Epidermal melanocyte (primary cell): ENCODE measurements around the gene DIPK1A.
A peak's percentile ranks its signal among the peaks of the same experiment; 100 is the strongest.

Source experiments
- DNase-seq: peaks from one replicate; pipeline ENCODE4 v3.0.0; 2011; ENCODE audit warnings: low spot score; ENCODE audit not compliant: insufficient read length

Gene DIPK1A

DNA sequence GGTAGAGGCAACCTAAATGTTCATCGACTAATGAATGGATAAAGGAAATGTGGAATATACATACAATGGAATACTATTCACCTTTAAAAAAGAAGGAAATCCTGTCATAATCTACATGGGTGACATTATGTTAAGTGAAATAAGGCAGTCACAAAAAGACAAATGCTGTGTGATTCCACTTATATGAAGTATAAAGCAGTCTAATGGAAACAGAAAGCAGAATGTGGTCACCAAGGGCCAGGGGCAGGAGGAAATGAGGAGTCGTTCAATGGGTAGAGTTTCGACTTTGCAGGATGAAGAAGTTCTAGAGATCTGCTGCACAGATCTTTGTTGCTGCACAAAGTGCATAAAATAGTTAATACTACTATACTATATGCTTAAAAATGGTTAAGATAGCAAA lies 7.8 kb downstream of the DIPK1A start:
- DNase-seq = no peak

DNA sequence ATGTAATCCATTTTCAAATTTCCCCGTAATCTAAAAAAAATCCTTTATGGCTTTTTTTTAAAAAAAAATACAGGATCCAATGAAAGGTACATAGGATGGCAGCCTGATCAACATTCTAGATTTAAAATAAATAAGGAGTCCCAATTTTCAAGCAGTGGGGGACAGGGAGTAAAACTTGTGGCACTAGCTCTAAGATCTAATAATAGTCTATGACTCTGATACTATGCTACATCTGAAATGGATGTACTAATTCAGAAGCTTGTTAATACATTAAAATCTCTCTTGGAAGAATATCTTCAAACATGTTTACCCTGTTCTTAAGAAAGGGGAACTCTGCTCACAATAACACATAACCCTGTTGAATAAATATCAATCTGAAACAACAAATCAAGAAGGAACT lies 8.5 kb downstream of the DIPK1A start:
- DNase-seq = no peak

DNA sequence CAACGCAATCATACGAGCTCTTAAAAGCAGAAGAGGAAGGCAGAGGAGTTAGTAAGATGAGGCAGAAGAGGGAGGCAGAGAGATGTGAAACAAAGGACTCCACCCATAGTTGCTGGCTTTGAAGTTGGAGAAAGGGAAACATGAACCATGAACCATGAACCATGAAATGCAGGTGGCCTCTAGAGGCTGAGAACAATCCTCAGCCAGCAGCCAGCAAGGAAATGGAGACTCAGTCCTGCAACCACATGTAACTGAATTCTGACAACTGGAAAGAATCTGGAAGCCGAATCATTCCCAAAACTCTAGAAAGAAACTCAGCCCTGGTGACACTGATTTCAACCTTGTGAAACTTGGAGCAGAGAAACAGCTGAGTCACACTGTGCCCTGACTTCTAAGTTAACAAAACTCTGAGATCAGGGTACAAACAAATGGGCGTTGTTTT lies 10.1 kb downstream of the DIPK1A start:
- no peak for DNase-seq

DNA sequence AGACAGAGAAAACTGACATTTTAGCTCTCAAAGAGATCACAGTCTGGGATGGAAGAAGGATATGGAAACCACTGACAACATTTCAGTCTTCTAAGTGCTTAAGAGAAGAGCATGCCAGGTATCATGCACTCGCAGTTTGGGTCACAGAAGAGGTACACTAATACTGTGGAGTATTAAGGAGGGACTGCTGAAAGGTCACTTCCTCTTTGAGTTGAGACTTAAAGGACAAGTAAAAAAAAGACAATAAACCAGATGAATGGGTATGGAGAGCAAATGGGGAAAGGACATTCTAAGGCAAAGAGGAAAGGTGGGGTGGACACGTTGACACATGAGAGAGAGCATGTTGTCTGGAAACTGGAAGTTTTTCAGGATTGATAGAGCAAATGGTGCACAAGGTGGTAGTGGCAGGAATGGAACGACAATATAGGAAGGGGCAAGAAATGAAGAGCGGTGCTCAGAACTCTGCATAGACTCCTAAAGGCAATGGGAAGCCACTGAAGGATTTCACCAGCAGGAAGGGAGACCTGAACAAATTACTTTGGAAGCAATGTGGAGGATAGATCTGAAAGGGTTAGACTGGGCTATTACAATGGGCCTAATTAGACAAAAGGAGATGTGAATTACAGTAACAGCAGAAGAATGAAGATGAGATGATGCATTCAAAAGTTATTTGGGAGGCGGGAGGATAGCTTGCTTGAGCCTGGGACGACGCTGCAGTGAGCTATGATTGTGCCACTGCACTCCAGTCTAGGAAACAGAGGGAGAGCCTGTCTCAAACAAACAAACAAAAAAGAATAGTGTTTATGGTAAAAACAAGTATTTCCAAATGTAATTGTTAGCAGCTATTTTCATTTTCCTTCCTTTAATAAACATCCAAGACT lies 11.1 kb downstream of the DIPK1A start:
- DNase-seq = no peak

DNA sequence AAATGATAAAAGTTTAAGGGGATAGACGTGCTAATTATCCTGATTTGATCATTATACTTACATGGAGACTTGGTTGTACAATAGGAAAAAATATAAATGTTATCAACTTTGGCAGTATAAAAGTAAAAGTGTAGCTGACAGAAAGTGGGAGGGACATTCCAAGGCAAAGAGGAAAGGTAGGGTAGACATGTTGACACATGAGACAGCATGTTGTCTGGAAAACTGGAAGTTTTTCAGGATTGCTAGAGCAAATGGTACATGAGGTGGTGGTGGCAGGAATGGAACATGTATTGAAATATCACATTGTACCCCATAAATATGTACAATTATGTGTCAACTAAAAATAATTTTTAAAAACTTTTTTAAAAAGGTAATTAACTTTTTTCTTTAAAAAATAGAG lies 13.2 kb downstream of the DIPK1A start:
- DNase-seq = no peak

DNA sequence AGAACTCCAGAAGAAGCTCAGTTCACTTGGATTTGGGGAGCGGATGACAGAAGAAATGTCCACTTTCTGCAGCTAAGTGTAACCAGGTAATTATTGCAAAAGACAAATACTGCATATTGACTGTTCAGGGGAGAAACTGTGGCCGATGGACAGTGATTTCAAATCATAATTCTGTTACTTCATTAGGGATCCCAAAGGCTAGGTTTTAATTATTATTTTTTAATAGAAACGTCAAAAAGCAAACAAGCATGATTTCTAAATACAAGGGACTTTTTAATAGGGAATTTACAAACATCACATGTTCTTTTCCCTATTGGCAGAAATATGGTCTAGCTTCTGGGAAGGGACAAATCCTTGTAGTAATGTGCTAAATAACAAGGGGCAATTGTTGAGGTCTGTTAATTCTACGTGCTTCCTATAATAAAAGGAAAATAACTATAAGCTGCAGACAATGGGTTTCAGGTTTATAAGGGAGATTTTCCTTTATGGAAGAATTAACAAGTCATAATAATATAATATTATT lies 15.5 kb downstream of the DIPK1A start:
- no peak for DNase-seq

DNA sequence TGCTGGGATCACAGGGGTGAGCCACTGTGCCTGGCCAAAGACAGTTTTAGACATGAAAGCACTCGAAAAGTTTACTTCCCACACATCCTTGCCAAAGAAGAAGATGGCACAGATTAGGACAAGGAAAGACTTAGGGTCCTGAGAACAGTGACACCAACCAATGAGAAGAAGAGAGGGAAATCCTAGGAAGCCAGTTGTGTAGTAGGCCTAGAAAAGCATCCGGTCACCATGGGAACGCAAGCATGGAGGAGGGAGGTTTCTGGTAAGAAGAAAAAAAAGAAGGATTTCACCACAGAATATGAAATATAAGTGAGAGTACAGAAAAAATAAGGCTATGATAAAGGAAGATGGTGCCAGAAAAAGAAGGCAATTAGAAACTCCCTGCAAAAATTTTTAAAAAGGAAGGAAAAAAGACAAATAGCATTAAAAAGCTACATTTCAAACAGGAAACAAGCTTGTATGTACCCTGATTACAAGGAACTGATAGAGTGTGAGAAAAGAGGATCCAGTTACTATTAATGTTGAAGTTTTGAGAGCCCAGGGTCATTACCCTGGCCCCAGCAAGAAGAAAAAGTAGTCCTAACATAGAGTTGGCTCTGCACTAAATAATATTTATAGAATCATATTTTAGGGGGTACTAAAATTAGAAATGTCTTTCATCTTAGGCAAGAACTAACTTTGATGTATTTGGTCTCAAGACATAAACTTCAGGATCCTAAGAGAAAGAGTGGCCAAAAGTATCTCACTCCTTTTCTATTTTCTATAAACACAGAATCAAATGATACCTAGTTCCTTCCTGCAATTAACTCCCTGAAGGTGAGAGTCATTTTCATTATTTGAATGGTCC lies 16.1 kb downstream of the DIPK1A start:
- DNase-seq = no peak

DNA sequence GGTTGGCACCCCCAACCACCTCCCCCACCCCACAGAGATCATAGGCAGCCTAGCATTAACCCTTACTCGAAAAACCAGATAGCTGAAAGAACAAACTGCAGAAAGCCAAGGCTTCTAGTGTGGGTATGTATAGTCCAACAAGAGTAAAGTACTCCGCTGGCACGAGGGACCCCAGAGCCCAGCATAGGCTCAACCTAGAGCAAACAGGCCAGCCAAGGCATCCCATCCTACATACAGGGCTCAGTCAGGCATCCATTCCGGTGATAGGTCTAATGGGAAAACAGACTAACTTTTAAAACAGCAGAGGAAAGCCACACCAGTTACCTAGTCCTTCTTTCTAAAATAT lies 17.8 kb downstream of the DIPK1A start:
- no peak for DNase-seq

DNA sequence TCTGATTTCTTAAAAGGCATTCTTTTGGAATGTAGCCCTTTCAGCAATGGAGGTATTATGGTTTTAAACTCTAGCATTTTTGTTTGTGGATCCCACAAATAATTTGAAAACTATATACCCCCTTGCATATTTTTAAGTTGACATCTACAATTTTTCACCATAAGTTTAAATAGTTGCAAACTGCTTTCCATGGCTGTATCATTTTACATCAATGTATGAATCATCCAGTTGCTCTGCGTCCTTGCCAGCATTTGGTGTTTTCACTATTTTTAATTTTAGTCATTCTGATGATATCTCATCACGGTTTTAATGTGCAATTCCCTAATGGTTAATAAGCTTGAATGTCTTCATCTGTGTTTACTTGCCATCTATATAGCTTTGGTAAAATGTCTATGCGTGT lies 20.7 kb downstream of the DIPK1A start:
- DNase-seq = no peak

DNA sequence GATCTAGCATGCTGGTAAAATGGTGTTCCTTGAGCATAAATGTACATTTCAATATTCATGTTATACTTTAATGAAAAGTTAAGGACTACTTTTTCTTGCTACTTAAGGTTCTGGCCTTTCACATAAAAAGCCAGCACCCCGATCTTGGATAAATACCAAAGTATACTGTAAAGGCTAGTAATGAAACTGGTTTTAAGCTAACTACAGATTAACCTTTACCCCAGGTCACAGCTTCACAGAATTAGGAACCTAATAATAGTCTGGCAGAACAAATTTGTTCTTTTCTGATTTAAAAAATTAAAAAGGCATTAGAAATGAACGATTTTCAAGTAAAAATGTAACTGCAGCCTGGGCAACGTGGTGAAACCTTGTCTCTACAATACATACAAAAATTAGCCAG lies 23.5 kb downstream of the DIPK1A start:
- no peak for DNase-seq

DNA sequence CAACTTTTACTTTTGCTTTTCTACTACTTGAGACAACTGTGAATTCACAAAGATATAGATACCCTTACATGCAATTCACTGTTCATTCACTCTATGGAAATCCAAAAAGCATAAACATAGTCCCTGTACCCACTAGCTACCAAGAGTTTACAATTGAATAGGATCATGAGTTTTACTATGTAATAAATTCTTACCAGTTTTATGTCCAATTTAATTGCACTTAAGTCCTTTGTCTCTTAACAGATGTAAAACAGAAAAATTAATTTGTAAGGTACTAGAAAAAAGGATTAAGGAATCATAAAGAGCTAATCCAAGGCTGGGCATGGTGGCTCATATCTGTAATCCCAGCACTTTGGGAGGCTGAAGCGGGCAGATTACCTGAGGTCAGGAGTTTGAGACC lies 24.4 kb downstream of the DIPK1A start:
- DNase-seq = no peak

DNA sequence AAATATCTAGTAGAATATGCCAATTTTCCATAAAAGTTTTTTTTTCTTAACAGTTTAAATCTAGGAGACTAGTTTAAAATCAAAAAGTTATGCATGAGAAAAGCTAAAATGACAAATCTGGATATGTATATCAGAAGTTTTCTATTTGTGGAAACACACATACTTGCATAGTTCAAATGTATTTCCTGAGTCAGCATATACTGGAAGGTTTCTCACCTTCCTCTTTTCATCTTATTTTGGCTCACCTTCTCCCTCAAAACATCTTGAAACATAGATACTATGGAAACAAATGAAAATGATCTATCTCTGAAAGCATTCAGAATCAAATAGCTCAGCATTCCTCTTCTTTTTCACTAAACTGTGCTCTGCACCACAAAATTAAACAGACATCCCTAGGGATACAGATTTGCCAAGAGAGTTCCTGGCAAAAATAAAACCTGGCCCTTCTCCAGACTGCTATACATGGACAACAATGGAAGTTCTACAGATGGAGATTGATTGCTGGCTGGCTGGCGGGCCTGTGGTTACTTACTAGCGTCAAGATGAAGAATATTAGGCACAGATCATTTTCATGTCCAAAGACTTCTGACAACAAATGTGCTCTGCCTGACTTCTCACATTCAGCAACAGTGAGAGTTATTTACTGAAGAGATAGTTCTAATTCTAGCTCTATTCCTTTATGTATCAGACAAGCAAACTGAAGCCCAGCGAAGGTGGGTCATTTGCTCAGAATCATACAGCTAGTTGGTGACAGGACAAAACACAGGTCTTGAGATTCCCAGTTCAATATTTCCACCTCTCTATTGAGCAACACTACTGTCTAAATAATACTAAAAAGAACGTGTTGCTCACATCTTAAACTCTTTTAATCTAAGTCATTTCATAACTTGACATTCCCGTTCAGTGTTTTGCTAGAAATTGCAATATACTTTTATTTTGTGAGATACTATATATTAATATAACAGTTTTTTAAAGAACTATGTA lies 26.6 kb downstream of the DIPK1A start:
- DNase-seq = peak; percentile 40

DNA sequence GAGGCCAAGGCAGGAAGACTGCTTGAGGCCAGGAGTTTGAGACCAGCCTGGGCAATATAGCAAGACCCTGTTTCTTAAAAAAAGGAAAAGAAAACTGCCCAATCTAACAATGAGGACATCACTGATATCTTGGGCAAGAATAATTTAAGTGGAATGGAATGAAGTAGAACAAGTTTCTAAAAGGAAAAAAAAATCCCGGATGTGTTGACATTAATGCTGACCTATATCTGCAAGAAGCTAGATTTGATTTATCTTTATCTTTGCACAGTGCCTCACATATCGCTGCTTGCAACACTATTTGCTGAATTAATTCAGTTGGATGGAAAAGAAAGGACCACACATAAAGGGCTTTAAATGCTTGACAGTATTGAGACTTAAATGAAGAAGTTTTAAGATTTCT lies 27.8 kb downstream of the DIPK1A start:
- no peak for DNase-seq

DNA sequence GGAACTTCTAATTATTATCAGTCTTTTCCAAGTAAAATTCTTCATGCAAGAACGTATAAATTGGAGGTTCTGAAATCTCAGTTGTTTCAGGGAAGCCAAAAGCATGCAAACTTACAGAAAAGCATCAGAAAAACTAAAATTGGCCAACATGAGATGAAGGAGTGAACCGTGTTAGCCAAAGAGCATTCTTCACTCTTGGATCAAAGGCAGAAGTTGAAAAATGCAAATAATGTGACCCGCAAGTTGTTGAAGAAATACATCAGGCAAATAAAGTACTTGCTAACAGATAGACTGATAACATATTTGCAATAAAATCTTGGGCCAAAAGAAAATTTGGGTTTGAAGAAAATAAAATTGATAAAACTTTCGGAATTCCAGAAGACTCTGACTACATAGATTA lies 29.6 kb downstream of the DIPK1A start:
- no peak for DNase-seq

DNA sequence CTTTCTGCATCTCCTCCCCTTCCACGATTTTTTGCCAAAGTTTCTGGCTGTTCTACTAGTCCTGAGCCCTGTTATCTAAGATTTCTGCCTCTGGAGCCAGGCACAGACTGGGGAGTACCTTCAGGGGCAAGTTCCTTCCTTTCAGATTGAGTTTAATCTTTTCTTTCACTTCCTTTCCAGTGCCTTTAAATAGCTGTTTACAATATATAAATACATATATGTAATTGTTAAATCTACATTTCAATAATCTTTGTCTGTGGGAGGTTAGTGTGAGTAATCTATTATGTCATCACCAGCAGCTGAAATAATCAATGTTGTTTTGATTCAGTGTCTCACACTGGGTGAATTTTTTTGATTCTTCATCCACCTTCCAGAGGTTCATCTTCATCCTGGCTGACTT lies 31.8 kb downstream of the DIPK1A start:
- no peak for DNase-seq

DNA sequence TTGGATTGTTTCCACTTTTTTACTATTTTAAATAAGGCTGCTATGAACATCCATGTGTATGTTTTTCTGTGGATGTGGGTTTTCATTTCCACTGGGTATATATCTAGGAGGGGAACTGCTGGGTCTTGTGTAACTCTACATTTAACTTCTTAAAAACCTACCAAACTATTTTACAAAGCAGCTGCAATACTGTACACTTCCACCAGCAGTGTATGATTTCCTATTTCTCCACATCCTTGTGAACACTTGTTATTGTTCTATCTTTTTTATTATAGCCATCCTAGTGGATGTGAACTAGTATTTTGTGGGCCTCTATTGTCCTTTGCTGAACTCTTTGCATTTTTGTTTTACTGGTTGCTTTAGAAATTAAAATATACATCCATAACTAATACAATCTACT lies 33.4 kb downstream of the DIPK1A start:
- DNase-seq = no peak

DNA sequence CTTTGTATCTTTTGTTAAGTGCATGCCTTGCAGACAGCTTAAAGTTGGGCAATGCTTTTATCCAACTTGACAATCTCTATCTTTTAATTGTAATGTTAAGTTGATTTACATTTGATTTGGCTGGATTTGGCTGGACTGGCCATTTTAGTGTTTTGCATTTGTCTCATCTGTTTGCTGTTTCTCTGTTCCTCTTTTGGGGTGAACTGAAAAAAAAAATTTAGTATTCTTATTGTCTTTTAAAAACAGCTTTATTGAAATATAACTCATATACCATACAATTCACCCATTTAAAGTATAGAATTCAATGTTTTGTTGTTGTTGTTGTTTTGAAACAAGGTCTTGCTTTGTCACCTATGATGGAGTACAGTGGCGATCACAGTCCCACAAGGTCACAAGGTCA lies 34.4 kb downstream of the DIPK1A start:
- no peak for DNase-seq

DNA sequence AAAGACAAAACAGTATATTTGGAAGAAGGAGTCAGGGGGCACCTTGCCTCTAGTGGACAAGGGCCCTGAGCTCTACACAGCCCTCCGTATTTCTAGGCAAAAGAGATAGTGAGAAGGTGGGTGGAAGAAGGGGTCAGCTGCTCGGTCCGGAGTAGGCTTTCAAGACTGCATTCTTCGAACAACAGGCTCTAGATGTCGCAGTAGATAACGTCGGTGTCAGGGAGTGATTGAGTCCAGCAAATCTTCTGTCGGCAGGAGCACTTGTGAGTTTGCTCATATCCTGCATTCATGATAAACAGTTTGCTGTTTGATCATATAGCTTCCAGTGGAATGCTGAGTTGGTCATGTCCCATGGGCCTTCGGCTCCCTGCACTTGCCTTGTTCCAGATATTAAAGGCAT lies 36.8 kb downstream of the DIPK1A start:
- no peak for DNase-seq

DNA sequence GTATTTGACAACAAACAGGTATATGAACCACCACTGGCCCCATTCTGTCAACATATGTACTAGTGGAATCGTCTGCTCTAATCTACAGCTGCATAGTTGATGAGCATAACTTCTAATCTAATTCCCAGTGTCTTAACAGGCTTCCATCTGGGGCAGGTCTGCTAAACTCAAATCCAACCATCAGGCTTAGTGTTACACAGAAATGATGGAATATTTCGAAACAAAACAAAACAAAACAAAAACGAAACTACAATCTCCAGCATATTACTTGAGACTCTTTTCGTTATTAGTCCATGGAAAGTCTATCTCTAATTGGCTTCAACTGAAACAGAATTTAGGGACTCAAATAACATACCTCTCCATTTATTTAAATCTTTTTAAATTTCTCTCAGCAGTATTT lies 37.6 kb downstream of the DIPK1A start:
- DNase-seq = no peak

DNA sequence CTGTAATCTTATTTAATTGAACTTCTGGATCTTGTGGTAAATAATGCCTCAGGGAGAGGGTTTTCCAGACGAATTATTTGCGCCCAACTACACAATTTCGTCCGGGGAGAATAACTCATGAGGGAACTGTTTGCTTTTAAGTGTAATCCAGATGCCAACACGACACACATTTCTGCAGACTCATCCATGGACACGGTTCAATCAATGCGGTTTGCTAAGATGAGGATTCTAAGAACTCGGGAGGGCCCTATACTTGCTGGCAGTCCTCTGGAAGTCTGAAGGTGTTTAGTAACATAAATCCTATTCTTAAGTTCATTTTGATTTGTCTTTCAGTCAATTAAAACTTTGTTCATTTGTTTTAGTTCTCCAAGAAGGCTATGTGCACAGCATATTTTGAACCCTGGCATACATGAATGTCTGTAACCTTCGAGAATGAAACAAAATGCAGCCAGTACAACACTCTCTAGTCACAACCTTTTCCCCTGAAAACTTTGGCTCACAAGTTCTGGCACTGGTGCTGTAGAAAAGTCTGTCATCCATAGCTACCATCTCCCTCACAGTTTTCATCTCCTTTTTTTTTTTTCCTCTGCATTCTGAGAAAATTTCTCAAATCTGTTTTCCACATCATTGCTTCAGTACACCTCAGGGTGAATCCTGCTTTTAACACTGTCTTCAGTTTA lies 38.8 kb downstream of the DIPK1A start:
- DNase-seq = no peak
